GM12878 (cell line): Measurements from ENCODE around the gene HRC. TPM values are rescaled to one million over a fixed set of nuclear protein-coding genes. Genes with fewer than 3 reads are reported as not detected.

ENCODE experiments used
- ATF7 ChIP-seq: fragments of 450-650 bp; IDR thresholded peaks from 2 replicates; pipeline ENCODE4 v1.6.1; 2016; ENCODE audit warnings: low read depth, mild to moderate bottlenecking
- BHLHE40 ChIP-seq, 2 experiments: fragments of 450-650 bp in 1 of 2; IDR thresholded peaks; 2 replicates each; pipeline ENCODE4 v1.6.1; 2011 to 2017; ENCODE audit warnings: low read depth in 2 of 2, borderline replicate concordance in 1 of 2, improper control_type of control experiment in 1 of 2, low read length in 1 of 2, mild to moderate bottlenecking in 1 of 2
- CTCF ChIP-seq, 3 experiments: IDR thresholded peaks in 2 of 3; conservative IDR thresholded peaks in 1 of 3; 2 replicates each; pipeline ENCODE4 v1.5.1; 2011; ENCODE audit warnings: low read depth in 3 of 3, low read length in 3 of 3, mild to moderate bottlenecking in 3 of 3, control low read depth in 2 of 3, moderate library complexity in 2 of 3, inconsistent platforms in 1 of 3, mixed read lengths in 1 of 3; ENCODE audit not compliant: control insufficient read depth in 2 of 3, insufficient read depth in 1 of 3; ENCODE audit errors: extremely low read depth in 1 of 3
- DPF2 ChIP-seq: fragments of 450-650 bp; IDR thresholded peaks from 2 replicates; pipeline ENCODE4 v1.6.1; 2017; ENCODE audit warnings: mild to moderate bottlenecking
- E4F1 ChIP-seq: fragments of 450-650 bp; IDR thresholded peaks from 2 replicates; pipeline ENCODE4 v1.6.1; 2018; ENCODE audit warnings: borderline replicate concordance, mild to moderate bottlenecking; ENCODE audit not compliant: partially characterized antibody
- IKZF2 ChIP-seq, 2 experiments: fragments of 450-650 bp; IDR thresholded peaks; 2 replicates each; pipeline ENCODE4 v1.6.1; 2017; ENCODE audit warnings: mild to moderate bottlenecking in 2 of 2, moderate library complexity in 2 of 2
- KLF5 ChIP-seq: fragments of 450-650 bp; IDR thresholded peaks from 2 replicates; pipeline ENCODE4 v1.6.1; 2014; ENCODE audit warnings: mild to moderate bottlenecking; ENCODE audit not compliant: partially characterized antibody
- NFYB ChIP-seq: IDR thresholded peaks from 2 replicates; pipeline ENCODE4 v1.6.1; 2011; ENCODE audit warnings: low read depth, mild to moderate bottlenecking, low read length, improper control_type of control experiment, moderate library complexity; ENCODE audit not compliant: insufficient read depth
- NR2F1 ChIP-seq: fragments of 450-650 bp; conservative IDR thresholded peaks from 2 replicates; pipeline ENCODE4 v1.6.1; 2017; ENCODE audit warnings: mild to moderate bottlenecking
- PBX3 ChIP-seq: IDR thresholded peaks from 2 replicates; pipeline ENCODE4 v1.6.1; 2011; ENCODE audit warnings: mild to moderate bottlenecking, low read depth, low read length, moderate library complexity; ENCODE audit not compliant: insufficient replicate concordance
- POLR2A ChIP-seq: IDR thresholded peaks from 2 replicates; pipeline ENCODE4 v1.6.1; 2011; ENCODE audit warnings: low read depth, mild to moderate bottlenecking, low read length
- POLR2AphosphoS5 ChIP-seq: IDR thresholded peaks from 2 replicates; pipeline ENCODE4 v1.6.1; 2011; ENCODE audit warnings: mild to moderate bottlenecking, low read length, inconsistent platforms
- RB1 ChIP-seq: fragments of 450-650 bp; formaldehyde crosslinking; IDR thresholded peaks from 2 replicates; pipeline ENCODE4 v1.6.1; 2017; ENCODE audit warnings: mild to moderate bottlenecking, borderline replicate concordance
- SMARCA5 ChIP-seq: fragments of 450-650 bp; IDR thresholded peaks from 2 replicates; pipeline ENCODE4 v1.6.1; 2017; ENCODE audit warnings: mild to moderate bottlenecking
- STAT3 ChIP-seq: IDR thresholded peaks from 2 replicates; pipeline ENCODE4 v1.6.1; 2011; ENCODE audit warnings: low read depth, low read length, improper control_type of control experiment
- SUPT20H ChIP-seq: IDR thresholded peaks from 2 replicates; pipeline ENCODE4 v1.6.1; 2011; ENCODE audit warnings: low read depth, mild to moderate bottlenecking, low read length, moderate library complexity, borderline replicate concordance; ENCODE audit not compliant: control insufficient read depth
- YY1 ChIP-seq: IDR thresholded peaks from 2 replicates; pipeline ENCODE4 v1.6.1; 2011; ENCODE audit warnings: low read depth, mild to moderate bottlenecking, low read length
- ZNF217 ChIP-seq: fragments of 450-650 bp; IDR thresholded peaks from 2 replicates; pipeline ENCODE4 v1.6.1; 2017; ENCODE audit warnings: antibody characterized with exemption, mild to moderate bottlenecking
- ZNF687 ChIP-seq: fragments of 450-650 bp; IDR thresholded peaks from 2 replicates; pipeline ENCODE4 v1.6.1; 2017; ENCODE audit warnings: mild to moderate bottlenecking, moderate library complexity
- polyA plus RNA-seq, 11 experiments: library from polyadenylated mRNA; depleted of rRNA in 4 of 11; unstranded in 6 of 11; stranded (reverse) in 5 of 11; fragments of >200 nt; fragmentation: Nextera tagmentation in 4 of 11; fragmentation: Illumina TruSeq in 1 of 11; extraction: Ambion mirVana in 4 of 11; extraction: Trizol in 1 of 11; gene quantifications; 1 replicate in 1 of 11; 2 replicates in 10 of 11; pipeline versions ENCODE4 v1.2.1 to v1.2.3, GENCODE V29; 2011 to 2016; ENCODE audit warnings: inconsistent platforms in 2 of 11, missing spikeins in 2 of 11, low read depth in 1 of 11
- total RNA-seq, 4 experiments: library from RNA; depleted of rRNA in 3 of 4; stranded (reverse); fragments of >200 nt in 3 of 4; fragmentation: Illumina TruSeq in 1 of 4; extraction: Trizol in 1 of 4; gene quantifications; 2 replicates each; pipeline versions ENCODE4 v1.2.1 to v1.2.3, GENCODE V29; 2013 to 2021

The HRC gene
- total and polyA plus RNA-seq, 10 of the 15 experiments (the other 5 are each of a cell fraction or from before 2014, with no cell fraction given) = 0.10 TPM; not detected in 9

GRCh38 chr19:49118565-49119410 lies 36.4 kb downstream of the HRC start, which contains the start of gene C19orf73 (continued):
- TF ChIP-seq ZNF687 (peak; percentile 81; the same call in 1 of the 2 replicates), E4F1 (peak; percentile 72), ATF7 (peak; percentile 99), SMARCA5 (peak; percentile 85; the same call in 1 of the 2 replicates), PBX3 (peak; percentile 93), KLF5 (peak; percentile 98), BHLHE40 (IDR thresholded peaks at IDR 0.05; ENCODE audit: borderline replicate concordance in 1 of 2, low read depth in 2 of 2, low read length in 1 of 2) (peak; percentile 95 to 98), CTCF (IDR thresholded peaks at IDR 0.05 in 2 of 3, conservative IDR thresholded peaks at IDR 0.05 in 1 of 3; ENCODE audit: control insufficient read depth in 2 of 3, extremely low read depth in 1 of 3, insufficient read depth in 1 of 3, low read depth in 3 of 3, low read length in 3 of 3) (peak in 1 of 3 experiments; percentile 35; a peak in 1 of 6 replicates), YY1 (peak; percentile 42; the same call in 1 of the 2 replicates), ZNF217 (peak; percentile 55; the same call in 1 of the 2 replicates), NFYB (peak; percentile 79), RB1 (peak; percentile 95; the same call in 1 of the 2 replicates), DPF2 (peak; percentile 90; the same call in 1 of the 2 replicates), POLR2AphosphoS5 (peak; percentile 78), STAT3 (no peak), POLR2A (peak; percentile 78), SUPT20H (no peak), NR2F1 (peak; percentile 92), IKZF2 (IDR thresholded peaks at IDR 0.05) (peak; percentile 23 to 48; a peak in 3 of 4 replicates)
